ENCODE data around the gene CLIC6. TPM values are rescaled to one million over a fixed set of nuclear protein-coding genes. Genes with fewer than 3 reads are reported as not detected.

Gene CLIC6
- total RNA-seq, 2 experiments from 2014 or later: not detected

DNA sequence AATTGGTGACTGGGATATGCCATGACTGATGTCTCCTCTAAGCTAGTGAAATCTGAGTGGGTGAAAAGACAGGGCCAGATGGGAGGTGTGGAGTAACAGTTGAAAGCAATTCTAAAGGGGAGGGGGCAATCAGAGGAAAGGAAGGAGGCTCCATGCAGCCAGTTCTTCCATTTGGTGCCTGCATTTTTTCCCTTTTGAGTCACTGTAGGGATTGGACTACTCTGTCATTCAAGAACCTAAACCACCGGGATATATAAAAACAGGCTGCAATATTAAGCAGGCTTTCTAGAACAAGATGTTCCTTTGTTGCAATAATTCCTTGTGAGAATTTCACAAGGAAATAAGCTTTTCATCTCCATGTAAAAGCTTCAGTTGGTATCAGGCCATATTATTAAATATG lies 18.3 kb downstream of the CLIC6 start:
- TF ChIP-seq EZH2phosphoT487 (IDR thresholded peaks at IDR 0.05; ENCODE audit: borderline replicate concordance, low read depth, low read length): no peak
- TF ChIP-seq, protein P1, sequence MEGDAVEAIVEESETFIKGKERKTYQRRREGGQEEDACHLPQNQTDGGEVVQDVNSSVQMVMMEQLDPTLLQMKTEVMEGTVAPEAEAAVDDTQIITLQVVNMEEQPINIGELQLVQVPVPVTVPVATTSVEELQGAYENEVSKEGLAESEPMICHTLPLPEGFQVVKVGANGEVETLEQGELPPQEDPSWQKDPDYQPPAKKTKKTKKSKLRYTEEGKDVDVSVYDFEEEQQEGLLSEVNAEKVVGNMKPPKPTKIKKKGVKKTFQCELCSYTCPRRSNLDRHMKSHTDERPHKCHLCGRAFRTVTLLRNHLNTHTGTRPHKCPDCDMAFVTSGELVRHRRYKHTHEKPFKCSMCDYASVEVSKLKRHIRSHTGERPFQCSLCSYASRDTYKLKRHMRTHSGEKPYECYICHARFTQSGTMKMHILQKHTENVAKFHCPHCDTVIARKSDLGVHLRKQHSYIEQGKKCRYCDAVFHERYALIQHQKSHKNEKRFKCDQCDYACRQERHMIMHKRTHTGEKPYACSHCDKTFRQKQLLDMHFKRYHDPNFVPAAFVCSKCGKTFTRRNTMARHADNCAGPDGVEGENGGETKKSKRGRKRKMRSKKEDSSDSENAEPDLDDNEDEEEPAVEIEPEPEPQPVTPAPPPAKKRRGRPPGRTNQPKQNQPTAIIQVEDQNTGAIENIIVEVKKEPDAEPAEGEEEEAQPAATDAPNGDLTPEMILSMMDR (conservative IDR thresholded peaks at IDR 0.05; ENCODE audit: low read length): no peak

DNA sequence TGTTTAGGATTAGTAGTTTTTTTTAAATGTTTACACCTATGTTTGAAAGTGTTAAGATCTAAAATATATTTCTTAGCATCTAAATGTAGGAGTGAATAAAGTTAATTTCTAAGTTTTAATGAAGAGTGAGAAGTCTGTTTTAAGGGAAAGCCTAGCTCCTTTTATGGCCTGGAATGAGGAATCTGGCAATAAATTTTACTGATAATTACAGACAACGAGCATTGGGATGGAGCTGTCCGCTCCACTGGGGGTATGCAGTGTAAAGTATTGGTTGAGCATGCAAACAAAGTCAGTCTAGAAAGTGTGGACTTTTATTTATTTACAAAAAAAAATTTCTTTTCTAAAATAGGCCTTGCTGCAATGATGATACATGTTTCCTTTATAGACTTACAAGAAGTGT lies 19.0 kb downstream of the CLIC6 start:
- CTCF ChIA-PET (ENCODE audit: unreplicated experiment): no interaction called here

More for the DNA sequence above, 18.3 kb downstream of the CLIC6 start:
- Histone ChIP-seq H3K79me2 (ENCODE audit: insufficient read depth, low read depth, low read length) (no peaks in the 10 kb centered on the region), H3K27ac (ENCODE audit: low read depth, low read length, poor library complexity, severe bottlenecking) (no peak overlapping the region), H4K20me1 (ENCODE audit: insufficient read depth, low read length) (no peaks in the 10 kb centered on the region), H3K4me3 (ENCODE audit: low read depth, low read length, poor library complexity, severe bottlenecking) (no peak overlapping the region), H3K4me2 (ENCODE audit: low read length) (no peak overlapping the region), H3K4me1 (ENCODE audit: insufficient read depth, low read length, poor library complexity, severe bottlenecking) (no peaks in the 10 kb centered on the region), H3K9me3 (ENCODE audit: low read length) (no peaks in the 10 kb centered on the region), H2AFZ (ENCODE audit: low read length) (no peak overlapping the region), H3K9me2 (ENCODE audit: insufficient read depth, low read length) (no peaks in the 10 kb centered on the region), H3K36me3 (ENCODE audit: insufficient read depth, low read length) (no peaks in the 10 kb centered on the region)
- CTCF ChIA-PET (ENCODE audit: unreplicated experiment): no interaction called here
- POLR2A ChIA-PET: interaction anchor here (0.6 kb wide), 1 partner anchor 23 kb away, joined by 5 read pairs; no protein-coding TSS in a partner anchor
- intact Hi-C loops (cut with micrococcal nuclease; ENCODE audit: unreplicated experiment): no loop called here
- no TSS peak for BruUV-seq (replicated peaks)
- DNase-seq (ENCODE audit: low spot score): no peak

DNA sequence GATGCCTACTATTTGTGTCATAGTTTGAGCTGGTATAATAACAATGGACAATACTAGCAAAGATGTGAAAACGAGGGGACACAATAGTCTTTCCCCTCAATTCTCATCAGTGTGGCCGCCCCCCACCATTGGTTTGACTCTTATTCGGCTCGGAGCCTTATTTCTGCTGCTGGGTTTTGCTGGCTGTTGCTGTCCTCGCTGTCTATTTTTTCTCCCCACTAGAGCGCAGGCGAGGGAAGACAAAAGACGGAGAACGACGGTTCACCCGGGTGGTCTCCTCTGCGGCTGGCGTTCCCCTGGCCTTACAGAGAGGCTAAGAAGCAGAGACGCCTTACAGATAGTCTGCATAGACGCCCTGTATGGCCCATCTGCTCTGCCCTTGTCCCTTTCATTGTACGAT lies 19.4 kb downstream of the CLIC6 start:
- no peaks in the 10 kb centered on the region for H3K9me3 ChIP-seq (ENCODE audit: low read length)

More for the DNA sequence above, 19.0 kb downstream of the CLIC6 start:
- Histone ChIP-seq H3K36me3 (ENCODE audit: insufficient read depth, low read length) (no peaks in the 10 kb centered on the region), H2AFZ (ENCODE audit: low read length) (no peak overlapping the region), H3K27ac (ENCODE audit: low read depth, low read length, poor library complexity, severe bottlenecking) (no peak overlapping the region), H3K4me1 (ENCODE audit: insufficient read depth, low read length, poor library complexity, severe bottlenecking) (no peaks in the 10 kb centered on the region), H3K9me2 (ENCODE audit: insufficient read depth, low read length) (no peaks in the 10 kb centered on the region), H3K4me3 (ENCODE audit: low read depth, low read length, poor library complexity, severe bottlenecking) (no peak overlapping the region), H3K79me2 (ENCODE audit: insufficient read depth, low read depth, low read length) (no peaks in the 10 kb centered on the region), H4K20me1 (ENCODE audit: insufficient read depth, low read length) (no peaks in the 10 kb centered on the region), H3K4me2 (ENCODE audit: low read length) (no peak overlapping the region), H3K9me3 (ENCODE audit: low read length) (no peaks in the 10 kb centered on the region)
- TF ChIP-seq EZH2phosphoT487 (IDR thresholded peaks at IDR 0.05; ENCODE audit: borderline replicate concordance, low read depth, low read length): no peak
- TF ChIP-seq, protein P1 (conservative IDR thresholded peaks at IDR 0.05; ENCODE audit: low read length): no peak
- POLR2A ChIA-PET: interaction anchor here (0.6 kb wide), 2 partner anchors 24 to 1201 kb away, joined by 3 to 5 read pairs; no protein-coding TSS in a partner anchor
- BruUV-seq (replicated peaks): no TSS peak
- DNase-seq (ENCODE audit: low spot score): no peak
- intact Hi-C loops (cut with micrococcal nuclease; ENCODE audit: unreplicated experiment): no loop called here

More for the DNA sequence above, 19.4 kb downstream of the CLIC6 start:
- Histone ChIP-seq H3K4me1 (ENCODE audit: insufficient read depth, low read length, poor library complexity, severe bottlenecking) (no peaks in the 10 kb centered on the region), H3K79me2 (ENCODE audit: insufficient read depth, low read depth, low read length) (no peaks in the 10 kb centered on the region), H2AFZ (ENCODE audit: low read length) (no peak overlapping the region), H3K36me3 (ENCODE audit: insufficient read depth, low read length) (no peaks in the 10 kb centered on the region), H3K9me2 (ENCODE audit: insufficient read depth, low read length) (no peaks in the 10 kb centered on the region), H3K4me3 (ENCODE audit: low read depth, low read length, poor library complexity, severe bottlenecking) (no peak overlapping the region), H3K4me2 (ENCODE audit: low read length) (no peak overlapping the region), H4K20me1 (ENCODE audit: insufficient read depth, low read length) (no peaks in the 10 kb centered on the region), H3K27ac (ENCODE audit: low read depth, low read length, poor library complexity, severe bottlenecking) (no peak overlapping the region)
- ChIA-PET POLR2A (no interaction called here), CTCF (ENCODE audit: unreplicated experiment) (no interaction called here)
- BruUV-seq (replicated peaks): no TSS peak
- DNase-seq (ENCODE audit: low spot score): peak; percentile 34
- intact Hi-C loops (cut with micrococcal nuclease; ENCODE audit: unreplicated experiment): no loop called here
- no peak for TF ChIP-seq EZH2phosphoT487 (IDR thresholded peaks at IDR 0.05; ENCODE audit: borderline replicate concordance, low read depth, low read length)
- TF ChIP-seq, protein P1 (conservative IDR thresholded peaks at IDR 0.05; ENCODE audit: low read length): peak; percentile 73

Measured in OCI-LY7 (cell line).